IPS-18c (cell line): Measurements from ENCODE around the gene VPS13A.
"Not testable (repeated sequence)": the region's sequence is repeated elsewhere in the genome, so short reads cannot be mapped to it uniquely, and the experiment has no call there.

ENCODE experiments used
- H3K4me3 ChIP-seq: 2 replicates; pipeline ENCODE4 v1.7.0; 2013; ENCODE audit warnings: low read depth, mild to moderate bottlenecking, low read length, moderate library complexity; ENCODE audit not compliant: insufficient read depth
- H3K9me3 ChIP-seq: one replicate; pipeline ENCODE4 v1.6.1; 2013; ENCODE audit warnings: mild to moderate bottlenecking, low read length, moderate library complexity; ENCODE audit not compliant: control insufficient read depth, insufficient read depth

The VPS13A gene

DNA sequence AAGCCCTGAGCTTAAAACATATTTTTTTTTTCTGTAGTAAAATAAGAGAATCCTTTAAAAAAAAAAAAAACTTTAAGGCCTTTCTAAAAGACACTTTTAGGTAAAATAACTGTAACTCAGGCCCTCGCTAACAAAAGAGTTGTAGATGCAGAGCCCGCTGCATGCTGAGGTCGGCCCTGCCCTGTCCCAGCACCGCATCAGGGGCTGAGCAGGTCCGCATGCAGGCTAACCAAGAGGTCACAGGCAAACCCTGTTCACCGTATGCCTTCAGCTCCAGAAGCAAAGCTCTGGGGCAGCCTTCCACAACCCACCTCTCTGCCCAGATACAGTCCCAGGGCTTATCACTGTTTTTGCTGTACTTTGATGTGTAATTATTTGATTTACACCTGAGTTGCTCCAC, 254.7 kb downstream of the VPS13A start:
- Histone ChIP-seq H3K4me3 (no peak overlapping the region), H3K9me3 (no peaks in the 10 kb centered on the region)

DNA sequence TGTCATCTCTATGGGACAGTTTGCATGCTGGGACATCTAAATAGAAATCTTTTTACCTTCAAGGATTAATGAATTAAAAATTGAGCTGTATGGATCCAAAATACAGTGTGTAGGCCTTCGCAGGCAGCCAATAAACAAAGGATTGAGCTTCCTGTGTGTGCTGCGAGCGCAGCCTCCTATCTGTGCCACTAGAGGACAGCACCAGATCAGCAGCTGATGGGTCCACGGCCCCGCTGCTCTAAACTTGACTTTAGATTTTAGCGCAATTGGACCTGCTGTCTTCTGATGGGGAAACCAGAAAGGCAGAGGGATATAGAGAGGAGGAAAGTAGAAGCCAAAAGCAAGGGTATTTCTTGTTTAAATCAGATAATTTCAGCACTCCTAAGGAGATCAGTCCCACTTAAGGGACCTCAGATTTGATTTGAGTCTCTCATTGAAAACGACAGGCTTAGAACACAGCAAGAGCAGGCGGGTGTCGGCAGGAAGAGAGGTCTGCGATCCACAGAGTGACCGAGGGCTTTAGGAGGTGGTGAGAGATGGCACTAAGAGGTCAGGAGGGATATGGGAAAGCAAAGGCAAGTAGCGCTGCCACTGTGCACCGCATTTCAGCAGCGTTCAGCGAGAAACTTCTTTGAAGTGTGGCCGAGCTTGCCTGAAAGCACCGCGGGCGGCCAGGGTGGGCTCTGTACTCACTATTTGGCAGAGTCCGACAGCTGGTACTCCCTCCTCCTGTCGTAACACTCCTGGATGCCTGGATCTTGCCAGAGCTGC, 256.5 kb downstream of the VPS13A start:
- H3K9me3 ChIP-seq = no peaks in the 10 kb centered on the region
- H3K4me3 ChIP-seq = no peak overlapping the region

DNA sequence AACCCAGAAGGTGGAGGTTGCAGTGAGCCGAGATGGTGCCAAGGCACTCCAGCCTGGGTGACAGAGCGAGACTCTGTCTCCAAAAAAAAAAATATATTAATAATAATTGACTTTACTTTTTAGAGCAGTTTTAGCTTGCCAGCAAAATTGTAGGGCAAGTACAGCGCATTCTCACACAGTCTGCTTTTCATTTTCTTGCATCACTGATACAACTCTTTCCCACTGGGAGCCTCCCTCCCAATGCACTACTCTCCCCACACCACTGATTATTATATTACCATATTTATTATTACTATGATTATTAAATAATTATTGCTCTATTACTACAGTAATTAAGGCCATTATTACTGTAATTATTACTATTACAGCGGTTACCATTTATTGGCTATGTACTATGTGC, 257.9 kb downstream of the VPS13A start:
- no peaks in the 10 kb centered on the region for H3K9me3 ChIP-seq
- no peak overlapping the region for H3K4me3 ChIP-seq

DNA sequence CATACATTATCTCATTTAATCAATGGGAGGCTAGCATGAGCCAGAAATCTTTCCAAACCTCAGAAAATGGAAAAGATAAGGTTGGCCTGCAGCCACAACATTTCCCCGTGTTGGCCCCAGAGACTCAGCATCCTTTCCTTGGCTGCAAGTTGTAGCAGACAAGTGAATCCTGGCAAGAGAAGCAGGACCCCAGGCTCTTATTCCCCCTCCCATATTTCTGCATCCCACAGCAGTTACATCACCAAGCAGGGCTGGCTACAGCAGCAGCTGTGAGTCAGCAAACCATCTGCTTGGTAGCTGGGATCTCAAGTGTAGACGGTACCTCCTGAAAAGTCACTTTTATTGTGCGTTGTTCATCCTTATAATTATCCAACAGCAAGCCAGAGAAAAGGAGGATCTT, 258.4 kb downstream of the VPS13A start:
- no peak overlapping the region for H3K4me3 ChIP-seq
- H3K9me3 ChIP-seq = no peaks in the 10 kb centered on the region

DNA sequence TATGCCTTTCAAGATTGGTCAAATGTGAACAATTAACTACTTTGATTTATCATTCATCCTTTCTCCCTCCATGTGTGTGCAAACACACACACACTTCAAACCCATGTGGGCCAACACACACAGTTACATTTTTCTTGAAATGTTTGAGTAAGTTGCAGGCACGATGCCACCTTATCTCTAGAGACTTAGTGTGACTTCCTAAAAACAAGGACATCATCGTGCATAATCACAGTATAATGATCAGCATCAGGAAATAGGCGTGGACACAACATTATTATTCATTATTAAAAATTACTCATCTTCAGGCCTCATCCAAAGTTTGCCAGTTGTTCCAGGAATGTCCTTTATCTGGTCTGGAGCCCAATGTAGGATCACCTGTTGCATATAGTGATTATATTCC, 261.3 kb downstream of the VPS13A start:
- Histone ChIP-seq H3K4me3 (no peak overlapping the region), H3K9me3 (no peaks in the 10 kb centered on the region)

DNA sequence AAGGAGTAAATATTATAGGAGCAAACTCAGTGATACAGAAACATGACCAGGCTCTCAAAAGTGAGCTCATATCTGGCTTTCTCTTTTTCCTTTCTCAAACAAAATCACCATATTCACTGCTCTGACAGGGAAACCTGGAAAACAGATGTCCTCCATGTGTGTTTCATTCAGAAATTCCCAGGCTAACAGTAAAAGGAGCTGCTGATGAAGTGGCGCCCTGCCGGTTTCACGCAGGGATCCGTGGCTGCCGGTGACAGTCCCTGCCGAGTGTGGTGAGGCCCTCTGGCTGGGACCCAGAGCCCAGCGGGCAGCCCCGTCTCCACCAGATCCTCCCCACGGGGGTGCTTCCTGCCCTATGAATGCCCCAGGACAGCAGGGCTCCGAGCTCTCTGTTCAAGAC, 262.7 kb downstream of the VPS13A start:
- no peak overlapping the region for H3K4me3 ChIP-seq
- H3K9me3 ChIP-seq = no peaks in the 10 kb centered on the region

DNA sequence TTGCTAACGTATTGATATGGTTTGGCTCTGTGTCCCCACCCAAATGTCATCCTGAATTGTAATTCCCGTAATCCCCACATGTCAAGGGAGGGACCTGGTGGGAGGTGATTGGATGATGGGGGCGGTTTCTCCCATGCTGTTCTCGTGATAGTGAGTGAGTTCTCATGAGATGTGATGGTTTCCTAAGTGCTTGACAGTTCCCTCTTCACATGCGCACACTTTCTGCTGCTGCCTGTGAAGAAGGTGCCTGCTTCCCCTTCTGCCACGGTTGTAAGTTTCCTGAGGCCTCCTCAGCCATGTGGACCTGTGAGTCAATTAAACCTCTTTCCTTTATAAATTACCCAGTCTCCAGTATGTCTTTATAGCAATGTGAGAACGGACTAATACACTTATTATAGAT, 263.8 kb downstream of the VPS13A start:
- H3K4me3 ChIP-seq, H3K9me3 ChIP-seq: not testable (repeated sequence)

DNA sequence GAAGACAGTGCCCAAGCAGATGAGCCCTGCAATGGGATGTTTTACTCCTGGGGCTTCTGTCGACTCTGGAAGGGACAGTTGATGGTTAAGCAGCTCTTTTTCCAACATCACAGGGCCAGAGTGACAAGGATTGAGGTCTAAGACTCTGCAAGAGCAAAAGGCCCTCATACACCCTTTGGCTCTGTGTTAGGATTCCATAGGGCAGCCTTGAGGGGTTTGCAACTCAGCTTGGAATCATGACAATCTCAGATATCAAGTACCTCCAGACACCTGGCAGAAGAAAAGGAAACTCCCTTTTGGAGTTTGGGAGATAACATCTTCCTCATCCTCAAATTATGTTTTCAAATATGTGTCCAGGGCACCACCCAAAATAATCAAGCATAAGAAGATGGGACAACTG, 265.1 kb downstream of the VPS13A start:
- no peak overlapping the region for H3K4me3 ChIP-seq
- no peaks in the 10 kb centered on the region for H3K9me3 ChIP-seq

DNA sequence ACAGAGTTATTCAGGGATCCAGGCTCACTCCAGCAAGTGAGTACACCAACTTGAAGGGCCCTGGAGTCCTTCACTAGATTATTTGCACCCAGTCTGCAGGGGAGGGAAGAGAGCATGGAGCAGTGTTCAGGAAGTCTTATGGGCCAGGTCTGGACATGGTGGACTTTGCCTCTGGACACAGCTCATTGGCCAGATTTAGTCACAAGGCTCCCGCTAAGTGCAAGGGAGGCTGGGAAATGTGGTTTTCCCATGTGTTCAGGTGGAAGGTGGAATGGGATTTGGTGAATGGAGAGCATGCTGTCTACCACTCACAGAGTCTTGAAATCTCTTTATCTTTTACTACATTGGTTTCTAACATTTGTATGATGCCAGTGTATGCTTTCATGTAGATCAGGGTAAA, 270.3 kb downstream of the VPS13A start:
- H3K4me3 ChIP-seq = no peak overlapping the region
- no peaks in the 10 kb centered on the region for H3K9me3 ChIP-seq

DNA sequence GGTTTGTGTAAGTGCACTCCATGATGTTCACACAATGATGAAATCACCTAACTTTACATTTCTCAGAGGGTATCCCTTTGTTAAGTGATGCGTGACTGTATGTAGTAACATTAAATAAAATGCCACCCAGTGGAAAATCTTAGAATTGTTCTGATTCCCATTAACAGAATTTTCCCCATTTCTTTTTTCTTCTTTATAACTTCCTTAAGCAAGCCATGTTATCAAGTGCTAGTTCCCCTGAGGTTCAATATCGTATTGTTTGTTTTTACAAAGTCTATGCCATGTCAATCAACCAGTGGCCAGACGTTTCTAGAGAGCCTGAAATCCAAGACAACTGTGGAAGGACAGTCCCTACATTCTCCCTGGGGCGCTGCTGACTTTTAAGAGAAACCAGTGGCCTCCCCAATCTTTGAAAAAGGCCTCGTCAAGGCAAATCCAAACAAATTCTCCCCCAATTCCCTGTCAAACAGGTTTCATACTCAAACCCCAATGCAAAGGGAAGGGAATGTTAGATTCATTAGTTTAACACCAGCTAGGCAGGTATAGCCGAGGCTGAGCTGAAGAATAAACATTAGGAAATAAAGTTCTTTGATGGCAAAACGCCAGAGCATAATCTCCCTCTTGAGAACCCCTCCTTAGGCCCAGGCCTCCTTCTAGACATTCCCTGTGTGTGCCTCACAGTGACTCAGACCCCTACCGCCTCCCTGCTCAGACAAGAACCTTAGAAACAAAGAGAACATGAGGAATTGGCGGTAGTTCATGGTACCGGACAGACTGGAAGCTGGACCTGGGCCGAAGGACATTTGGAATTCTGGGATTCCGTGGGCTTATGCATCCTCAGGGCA, 272.1 kb downstream of the VPS13A start:
- Histone ChIP-seq H3K4me3 (no peak overlapping the region), H3K9me3 (no peaks in the 10 kb centered on the region)

DNA sequence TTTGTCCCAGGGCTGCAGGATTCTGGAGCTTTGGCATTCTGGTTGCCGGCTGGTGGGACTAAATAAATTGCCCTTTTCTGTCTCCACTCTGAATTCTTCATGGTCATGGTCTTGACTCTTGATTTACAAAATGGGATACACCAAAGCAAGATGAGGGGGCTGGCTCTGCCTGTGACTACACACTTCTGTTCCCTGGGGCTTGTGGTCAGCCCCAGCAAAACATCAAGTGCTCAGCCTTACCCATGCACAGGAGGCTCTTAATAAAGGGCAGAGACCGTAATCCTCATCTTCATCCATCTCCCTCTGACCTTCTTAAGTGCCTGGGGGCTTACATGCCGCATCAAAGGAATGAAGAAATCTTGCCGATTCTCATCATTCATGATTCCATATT, 272.7 kb downstream of the VPS13A start:
- Histone ChIP-seq H3K4me3 (no peak overlapping the region), H3K9me3 (no peaks in the 10 kb centered on the region)

DNA sequence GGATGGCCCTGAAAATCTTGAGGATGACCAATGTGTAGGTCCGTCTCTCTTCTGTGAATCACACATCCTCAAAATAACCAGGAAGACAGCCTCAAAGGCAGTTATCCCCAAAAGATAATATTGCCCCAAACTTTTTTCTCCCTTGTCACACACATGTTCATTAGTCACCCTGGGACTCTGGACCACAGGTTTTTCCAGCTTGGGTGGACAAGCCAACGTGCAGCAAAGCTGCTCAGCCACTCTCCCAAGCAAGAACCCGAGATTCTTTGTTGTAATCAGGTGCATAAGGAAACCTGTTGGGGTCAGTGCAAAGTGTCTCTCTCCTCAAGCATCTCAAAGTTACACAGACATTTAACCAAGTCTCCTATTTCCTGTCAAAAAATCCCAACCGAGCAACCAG, 274.2 kb downstream of the VPS13A start:
- no peaks in the 10 kb centered on the region for H3K9me3 ChIP-seq
- no peak overlapping the region for H3K4me3 ChIP-seq

DNA sequence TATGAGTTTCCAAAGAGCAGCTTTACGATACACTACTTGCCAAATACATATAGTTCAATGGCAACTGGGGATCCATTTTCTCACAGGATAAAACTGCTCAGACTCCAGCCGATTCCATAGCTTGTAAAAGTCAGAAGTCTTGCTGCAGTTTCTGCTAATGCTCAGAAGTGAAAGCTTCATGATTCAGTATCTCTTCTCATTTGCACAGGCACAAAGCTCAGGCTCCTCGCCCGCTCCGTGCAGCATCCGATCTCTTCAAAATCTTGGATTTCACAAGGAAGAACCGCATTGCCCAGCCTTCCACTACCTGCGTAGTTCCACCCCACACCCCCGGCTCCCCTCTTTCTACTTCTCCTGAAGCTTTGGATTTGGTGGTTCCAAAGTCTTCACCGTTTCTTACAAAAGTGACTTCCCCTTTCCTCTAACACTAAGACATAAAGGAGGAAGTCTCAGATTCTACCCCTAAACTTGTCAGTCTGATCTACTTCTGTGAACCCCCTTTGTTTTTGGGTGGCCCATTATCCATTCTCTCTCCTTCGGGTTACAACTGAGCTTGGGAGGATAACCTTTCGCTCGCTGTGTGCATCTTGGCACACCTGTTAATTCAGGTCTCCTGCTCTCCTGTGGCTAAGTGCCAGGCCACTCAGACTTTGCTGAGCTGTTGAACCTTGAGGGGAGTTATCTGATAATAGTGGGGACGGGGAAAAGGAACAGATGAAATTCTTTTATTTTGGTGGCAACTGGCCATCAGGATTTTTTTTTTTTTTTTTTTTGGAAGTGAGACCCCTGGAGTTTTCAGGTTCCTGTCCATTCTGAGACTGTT, 276.7 kb downstream of the VPS13A start:
- Histone ChIP-seq H3K4me3 (no peak overlapping the region), H3K9me3 (no peaks in the 10 kb centered on the region)

DNA sequence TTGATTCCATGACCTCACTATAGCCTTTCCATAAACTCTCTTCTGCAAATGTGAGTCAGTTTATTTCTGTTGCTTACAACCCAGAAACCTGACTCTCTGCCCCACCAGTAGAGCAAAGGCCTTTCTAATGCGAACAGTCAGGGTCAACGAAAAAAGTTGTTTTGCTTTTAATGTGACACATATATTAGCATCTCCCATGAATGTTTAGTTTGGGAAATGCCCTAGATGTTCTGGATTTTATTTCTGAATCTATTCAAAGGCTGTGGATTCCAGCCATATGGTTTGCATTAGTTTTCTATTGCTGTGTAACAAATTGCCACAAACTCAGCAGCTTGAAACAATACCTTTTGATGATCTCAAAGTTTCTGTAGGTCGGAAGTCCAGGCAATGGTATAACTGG, 277.3 kb downstream of the VPS13A start:
- Histone ChIP-seq H3K9me3 (no peaks in the 10 kb centered on the region), H3K4me3 (no peak overlapping the region)

DNA sequence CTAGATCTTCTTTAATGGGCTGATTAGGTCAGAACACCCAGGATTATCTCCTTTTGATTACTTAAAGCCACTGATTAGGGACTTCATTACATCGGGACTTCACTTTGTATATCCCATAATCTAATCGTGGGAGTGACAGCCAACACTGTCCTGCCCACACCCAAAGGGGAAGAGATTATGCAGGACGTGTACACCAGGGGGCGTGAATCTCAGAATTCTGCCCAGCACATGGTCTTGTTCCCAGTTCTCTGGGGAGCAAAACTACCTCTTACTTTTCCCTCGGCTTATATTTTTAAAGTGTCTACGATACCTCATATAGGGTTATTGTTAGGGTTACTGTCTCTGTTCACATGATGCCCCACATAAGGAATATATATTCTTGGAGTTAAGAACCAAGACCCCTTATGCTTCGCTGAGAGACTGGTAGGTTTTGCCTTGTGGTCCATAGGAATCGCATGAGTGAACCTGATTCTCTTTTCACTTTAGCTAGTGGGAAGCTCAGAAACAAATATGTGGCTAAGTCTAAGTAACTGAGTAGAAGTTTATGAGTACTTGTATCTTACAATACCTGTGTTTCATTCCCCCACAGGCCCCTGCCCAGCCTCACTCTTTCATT, 278.1 kb downstream of the VPS13A start:
- Histone ChIP-seq H3K9me3 (no peaks in the 10 kb centered on the region), H3K4me3 (no peak overlapping the region)

DNA sequence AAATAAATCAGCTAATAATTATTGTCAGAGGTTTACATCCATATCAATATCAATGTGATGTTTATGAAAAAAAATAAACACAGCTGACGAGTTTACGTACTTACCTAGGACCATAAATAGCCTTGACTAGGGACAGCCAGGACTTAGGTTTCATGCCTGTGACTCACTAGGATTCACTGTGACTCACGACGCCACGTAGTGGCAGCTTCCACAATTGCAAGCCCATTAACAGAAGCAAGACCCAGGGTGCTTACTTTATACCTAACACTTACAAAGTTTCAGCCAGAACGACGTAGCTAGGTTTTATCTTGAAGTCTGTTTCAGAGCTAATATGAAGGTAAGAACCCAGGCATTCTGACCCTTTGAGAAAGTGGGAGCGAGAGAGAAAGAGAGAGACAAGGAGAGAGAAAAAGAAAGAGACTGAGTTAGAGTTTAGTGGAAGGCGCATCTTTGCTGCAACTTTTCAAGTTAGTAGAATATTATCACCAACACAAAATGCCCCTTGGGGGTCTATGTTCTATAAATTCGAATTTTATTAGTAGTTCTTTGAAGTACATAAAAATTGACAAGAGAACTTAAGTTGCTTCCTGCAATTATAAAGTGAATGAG, 279.6 kb downstream of the VPS13A start:
- Histone ChIP-seq H3K4me3 (no peak overlapping the region), H3K9me3 (no peaks in the 10 kb centered on the region)
